NCI-H2171 (cell line): ENCODE data around the gene DDX39B.

Experiments used
- DNase-seq: peaks from one replicate; lab custom pipeline; 2025; lab: John Stamatoyannopoulos, UW

DDX39B gene

DNA sequence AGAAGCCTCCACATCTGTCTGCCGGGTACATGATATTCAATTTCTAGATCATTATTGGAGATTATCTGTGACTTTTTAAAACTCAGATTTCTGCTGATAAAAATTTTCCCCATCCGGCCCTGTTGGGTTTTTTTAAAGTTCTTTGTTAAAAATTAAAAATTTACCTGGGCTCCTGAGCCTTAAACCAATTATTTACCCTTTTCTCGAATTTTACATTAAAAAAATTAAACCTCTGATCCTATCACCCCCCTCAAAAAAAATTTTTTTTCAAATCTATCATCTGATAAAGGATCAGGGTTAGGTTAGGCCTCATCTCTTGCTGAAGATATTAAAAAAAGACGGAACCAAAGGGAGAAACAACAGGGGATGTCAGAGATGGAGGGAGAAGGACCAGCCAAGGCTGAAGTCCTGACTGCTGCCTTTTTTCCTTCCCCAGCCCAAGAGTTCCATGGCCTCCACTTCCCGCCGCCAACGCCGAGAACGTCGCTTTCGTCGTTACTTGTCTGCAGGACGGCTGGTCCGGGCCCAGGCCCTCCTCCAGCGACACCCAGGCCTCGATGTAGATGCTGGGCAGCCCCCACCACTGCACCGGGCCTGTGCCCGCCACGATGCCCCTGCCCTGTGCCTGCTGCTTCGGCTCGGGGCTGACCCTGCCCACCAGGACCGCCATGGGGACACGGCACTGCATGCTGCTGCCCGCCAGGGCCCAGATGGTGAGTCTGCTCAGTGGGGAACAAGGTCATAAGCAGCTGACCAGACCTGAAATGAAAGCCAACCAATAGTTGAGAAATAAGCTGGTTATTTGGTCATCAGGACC, 6.1 kb upstream of the DDX39B start:
- DNase-seq, result no peak

DNA sequence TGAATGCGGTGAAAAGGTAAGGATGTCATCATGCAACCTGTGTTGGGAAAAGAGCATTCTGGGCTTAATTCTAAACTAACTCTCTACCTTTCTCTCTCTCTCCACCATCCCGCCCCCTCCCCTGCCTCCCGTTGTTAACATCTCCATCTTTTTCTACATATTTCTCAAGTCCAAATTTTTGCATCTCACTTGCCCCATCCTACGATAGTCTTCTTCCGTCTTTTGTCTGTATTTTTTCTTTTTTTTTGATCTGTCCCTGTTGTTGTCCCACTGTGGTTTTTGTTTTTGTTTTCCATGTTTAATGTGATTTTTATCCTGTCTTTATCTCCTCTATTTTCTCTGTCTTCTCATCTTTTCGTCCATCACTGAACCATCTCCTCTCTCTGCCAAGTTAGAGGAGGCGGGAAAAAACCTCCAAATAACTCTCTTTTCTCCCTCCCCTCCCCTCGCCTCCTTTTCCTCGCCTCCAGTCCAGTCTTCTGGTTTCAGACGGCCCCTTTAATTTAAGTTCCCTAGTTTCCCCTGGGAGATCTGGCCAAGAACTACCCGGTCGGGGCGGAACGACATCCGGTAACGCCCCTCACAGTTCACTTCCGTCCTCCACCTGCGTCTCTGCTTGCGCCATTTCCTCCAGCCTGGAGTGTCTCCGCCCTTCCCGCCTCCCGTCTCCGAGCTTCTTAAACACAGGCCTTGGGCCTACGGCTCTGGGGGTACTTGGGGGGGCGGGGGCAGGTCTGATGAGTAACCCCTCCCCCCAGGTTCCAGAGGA, 5.3 kb upstream of the DDX39B start, which contains the start of gene NFKBIL1:
Gene NFKBIL1, plus strand, starts transcription at position 651 of the 769 bp plus-strand sequence. Its CDS starts 87 bp downstream, at position 738.
- DNase-seq, result peak; percentile 98

DNA sequence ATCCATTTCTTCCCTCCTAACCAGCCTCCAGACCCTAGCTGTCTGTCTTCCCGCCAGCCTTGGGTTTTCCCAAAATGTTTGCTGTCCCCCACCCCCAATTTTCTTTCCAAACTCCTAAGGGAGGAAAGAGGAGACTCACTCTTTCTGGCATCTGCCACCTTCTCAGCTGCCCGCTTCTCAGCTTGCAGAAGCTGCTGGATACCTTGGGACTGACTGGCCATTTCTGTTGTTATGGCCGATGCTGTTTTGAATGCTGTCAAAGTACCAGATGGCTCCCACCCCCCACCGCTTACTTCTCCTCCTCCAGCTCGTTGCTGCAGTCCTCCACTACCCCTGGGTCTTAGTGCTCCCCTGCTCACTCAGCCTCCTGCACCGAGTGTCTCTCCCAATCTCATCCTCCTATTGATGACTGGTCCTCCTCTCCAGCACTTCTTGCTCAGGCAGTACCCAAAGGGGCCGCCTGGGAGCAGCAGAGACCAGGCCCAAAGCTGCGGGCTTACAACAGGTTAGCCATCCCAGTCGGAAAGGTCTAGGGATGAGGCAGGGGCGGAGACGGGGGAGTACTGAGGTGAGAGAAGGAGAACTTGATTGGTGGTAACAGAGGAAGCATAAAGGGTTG, 4.6 kb upstream of the DDX39B start, which contains the start of gene ATP6V1G2:
Gene ATP6V1G2, minus strand, starts transcription at position 270 of the 619 bp plus-strand sequence. Its CDS starts 49 bp downstream, at position 221.
- DNase-seq, result peak; percentile 92

DNA sequence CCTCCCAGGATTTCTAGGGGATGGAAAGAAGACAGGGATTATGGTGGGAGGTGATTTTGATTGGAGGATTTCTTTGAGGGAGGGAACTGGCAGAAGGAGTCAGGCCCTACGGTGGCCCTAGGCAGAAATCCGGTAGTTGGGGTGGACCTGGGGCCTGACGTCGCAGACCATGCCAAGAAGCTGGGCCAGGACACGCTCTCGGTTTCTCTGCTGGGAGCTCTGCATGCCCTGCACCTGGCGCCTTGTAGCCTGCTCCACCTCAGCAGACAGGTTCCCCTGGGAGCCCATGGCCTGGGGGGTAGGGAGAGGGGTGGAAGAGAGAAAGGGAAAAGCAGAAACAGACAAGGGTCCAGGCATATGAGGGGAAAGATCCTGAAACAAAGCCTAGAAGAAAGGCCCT, 3.5 kb upstream of the DDX39B start:
- DNase-seq, result no peak

DNA sequence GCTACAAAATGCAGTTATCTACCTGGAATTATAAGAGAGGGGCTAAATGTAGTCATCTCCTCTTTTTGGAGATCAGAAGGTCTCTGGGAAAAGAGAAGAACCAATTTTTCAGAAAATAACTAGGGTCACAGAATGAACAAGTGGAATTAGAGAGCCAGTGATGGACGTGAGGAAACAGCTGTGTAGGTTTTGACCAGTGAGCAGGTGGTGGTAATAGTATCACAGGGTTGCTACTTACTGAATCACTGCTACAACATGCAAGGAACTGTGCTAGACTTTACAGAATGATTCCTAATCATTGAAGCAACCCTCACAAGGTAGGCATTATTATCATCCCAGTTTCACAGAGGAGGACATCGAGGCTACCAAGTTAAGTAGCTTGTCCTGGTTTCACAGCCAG, 2.9 kb upstream of the DDX39B start:
- no peak for DNase-seq

DNA sequence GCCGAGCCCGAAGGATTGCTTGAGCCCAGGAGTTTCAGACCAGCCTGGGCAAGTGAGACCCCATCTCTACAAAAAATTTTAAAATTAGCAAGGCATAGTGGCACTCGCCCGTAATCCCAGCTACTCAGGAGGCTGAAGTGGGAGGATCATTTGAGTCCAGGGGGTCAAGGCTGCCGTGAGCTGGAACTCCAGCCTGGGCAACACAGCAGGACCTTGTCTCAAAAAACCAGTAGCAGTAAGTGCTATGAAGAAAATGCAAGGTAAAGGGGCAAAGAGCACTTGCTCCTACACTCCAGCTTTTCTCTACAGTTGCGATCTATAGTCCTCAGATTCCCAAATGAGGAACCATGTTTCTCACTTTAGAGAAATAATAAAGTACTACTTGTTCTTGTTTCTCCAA, 1.8 kb upstream of the DDX39B start:
- DNase-seq, result no peak

DNA sequence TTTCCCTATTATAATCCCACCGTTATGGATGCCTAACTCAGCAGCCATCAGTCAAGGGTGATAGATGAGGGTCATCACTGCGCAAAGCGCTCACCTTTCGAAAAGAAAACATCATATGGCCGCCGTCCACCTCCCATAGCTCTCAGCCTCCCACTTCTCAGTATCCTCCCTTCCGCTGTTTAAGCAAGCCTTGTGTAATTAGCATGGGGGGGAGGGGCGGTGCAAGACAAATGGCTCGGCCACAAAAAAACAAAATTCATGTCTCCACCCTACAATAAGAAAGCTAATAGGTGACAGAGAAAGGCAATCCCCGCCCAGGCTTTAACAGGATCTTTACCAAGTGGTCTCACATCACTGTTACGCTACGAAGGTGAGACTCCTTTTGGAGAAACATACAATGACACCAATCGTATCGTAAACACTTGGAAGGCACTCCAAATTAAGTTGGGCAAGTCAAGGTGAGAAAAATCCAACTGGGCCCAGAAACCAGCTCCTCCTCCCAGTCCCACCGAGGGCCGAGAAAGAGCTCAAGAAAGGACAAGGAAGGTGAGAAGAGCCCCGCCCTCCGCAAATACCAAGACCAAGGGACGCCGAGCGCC, 645 bp downstream of the DDX39B start:
- no peak for DNase-seq

DNA sequence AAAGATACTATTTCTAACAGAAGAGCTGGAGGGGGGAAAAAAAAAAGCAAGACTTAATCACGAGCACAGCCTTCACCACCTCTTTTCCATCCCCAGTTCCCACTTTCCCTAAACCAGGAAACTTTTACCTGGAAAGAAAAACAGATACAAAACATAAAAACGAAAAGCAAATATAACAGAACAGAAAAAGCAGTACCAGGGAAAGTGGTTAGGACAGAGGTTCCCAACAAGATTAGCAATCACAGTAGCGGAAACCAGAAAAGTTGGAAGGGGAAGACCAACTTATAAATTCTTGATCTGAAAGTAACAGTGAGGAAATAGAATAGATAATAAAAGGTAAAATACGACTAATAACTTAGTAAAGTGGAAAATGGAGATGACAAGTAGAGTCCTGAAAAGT, 1.2 kb downstream of the DDX39B start:
- DNase-seq, result no peak

DNA sequence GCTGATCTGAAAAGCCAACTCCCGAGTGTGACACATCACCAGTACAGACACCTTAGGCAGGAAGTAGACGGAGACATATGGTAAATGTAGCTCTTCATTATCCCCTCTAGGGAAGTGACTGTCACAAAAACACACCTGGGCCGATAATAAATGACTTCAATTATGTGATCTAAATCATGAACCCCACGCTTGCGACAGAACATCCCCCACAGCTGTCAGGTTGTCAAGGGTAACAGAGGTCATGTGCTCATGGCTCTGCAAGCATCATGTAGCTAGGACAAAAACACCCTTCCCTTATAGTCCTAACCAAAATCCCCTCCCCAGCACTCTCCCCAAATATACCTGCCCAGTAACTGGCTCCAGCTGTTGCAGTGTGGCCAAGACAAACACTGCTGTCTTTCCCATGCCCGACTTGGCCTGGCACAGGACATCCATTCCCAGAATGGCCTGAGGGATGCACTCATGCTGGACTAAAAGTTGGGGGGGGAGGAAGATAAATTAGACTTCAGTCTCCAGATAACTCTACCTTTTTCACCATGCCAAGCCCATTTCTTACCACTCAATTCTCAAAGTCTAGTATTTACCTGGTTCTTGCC, 2.9 kb downstream of the DDX39B start:
- DNase-seq, result no peak

DNA sequence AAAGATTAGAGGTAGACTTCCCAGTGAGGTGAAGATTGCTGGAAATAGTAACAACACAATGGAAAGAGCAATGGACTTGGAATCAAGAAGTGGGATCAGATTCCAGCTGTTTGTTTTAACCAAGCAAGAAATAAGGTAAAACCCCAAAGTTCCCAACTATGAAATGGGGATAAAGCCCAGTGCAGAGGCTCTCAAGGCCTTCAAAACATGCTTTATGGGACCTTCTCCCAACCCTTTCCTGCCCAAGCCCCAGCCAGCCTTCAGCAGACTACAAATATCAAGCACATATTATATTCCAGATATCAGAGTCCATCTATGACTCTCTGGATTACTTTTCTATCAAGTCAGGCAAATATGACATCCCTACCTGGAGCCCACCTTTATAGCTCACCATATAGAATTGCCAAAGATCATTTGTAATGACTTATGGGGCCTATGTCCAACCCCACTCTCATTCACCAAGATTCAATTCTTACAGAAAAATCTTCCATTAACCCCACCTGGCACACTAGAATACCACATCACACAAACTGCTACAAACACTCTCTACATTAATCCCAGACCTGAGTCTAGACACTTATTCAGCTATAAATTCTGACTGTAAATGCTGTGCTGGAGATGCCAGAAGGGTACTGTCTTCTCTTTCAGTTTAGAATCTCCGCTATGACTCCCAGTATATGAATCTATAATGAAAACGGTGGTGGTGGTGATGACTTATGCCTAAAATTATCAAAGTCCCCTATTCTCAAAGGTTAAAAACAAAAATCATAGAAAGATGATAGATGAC, 6.1 kb downstream of the DDX39B start:
- DNase-seq, result no peak

DNA sequence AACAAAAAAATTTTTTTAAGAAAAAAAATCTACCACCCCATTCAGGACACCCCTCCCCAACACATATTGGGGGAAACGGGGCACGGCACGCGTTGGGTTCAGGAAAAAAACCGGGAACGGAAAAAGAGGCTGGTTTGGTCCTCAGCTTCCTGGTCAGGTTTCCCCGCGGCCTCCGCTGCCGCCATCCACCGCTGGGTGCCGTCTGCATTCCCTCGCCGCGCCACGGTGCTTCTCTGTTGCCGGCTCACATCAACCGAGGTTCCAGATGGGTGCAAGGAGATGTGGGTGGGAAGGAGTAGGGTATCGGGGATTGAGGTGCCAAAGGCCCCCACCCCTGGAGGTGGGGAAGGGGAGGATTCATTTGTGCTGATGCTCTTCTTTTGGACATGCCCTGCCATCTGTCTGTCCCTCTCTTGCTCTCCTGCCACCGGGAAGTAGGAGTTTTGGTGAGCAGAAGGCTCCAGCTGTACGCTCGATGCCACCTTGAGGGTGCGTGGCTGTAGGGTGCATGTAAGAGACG, 7.2 kb downstream of the DDX39B start:
- DNase-seq, result no peak

DNA sequence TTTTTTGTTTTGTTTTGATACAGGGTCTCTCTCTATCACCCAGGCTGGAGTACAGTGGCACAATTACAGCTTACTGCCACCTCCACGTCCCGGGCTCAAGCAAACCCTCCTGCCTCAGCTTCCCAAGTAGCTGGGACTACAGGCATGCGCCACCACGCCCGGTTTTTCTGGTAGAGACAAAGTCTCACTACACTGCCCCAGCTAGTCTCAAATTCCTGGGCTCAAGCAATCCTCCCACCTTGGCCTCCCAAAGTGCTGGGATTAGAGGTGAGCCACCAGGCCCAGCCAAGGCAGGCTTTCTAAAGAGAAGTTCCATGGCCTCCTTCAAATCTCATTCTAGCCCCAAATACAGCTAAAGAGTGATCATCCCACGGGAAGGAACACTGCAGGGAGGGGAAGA, 7.8 kb downstream of the DDX39B start:
- DNase-seq, result no peak

DNA sequence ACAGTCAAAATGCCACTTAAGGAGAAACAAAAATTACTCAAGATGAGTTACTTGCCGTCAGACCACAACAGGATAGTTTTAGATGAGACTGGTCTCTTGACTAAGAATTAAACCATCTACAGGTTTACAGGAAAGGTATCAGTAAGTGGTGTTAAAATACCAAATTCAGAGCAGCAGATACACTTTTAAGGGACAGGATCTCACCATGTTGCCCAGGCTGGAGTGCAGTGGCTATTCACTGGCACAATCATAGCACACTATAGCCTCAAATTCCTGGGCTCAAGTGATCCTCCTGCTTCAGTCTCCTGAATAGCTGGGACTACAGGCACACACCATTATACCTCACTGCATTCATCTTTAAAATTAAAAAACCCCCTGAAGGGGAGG, 8.4 kb downstream of the DDX39B start:
- no peak for DNase-seq

DNA sequence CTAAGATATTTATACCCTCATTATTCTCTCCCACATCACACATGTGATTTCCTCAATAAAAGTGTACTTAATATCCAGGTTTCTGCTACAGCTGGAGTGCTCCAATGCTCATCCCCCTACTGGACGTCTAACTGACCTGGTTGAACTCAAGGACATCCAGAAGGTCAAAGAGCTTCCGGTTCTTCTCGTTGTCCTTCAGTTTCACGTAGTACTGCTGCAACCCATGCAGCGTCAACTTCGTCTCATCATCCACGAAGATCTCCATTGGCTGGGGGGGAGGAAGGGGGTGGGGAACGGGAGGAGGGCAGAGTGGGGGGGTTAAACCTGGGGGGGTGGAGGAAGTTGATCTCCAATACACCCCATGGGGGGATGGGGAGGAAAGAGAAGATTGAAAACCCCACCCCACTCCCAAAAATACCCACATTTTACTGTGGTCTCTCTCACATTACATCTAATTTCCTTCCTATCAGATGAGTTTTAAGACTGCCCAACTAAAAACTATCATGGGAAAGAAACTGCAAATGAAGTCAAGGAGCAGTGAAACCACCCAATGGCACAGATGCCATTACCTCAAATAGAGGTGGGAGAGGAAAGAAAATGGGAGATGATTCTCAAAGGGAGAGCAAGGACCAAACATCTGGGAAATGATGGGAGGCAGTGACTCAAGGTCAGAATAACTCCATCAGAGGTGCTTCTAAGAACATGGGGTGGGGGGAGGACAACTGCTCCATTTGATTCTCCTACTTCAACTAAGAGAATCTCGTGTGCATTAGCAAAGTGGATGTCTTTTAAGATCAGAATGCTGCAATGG, 9.0 kb downstream of the DDX39B start:
- DNase-seq, result no peak

DNA sequence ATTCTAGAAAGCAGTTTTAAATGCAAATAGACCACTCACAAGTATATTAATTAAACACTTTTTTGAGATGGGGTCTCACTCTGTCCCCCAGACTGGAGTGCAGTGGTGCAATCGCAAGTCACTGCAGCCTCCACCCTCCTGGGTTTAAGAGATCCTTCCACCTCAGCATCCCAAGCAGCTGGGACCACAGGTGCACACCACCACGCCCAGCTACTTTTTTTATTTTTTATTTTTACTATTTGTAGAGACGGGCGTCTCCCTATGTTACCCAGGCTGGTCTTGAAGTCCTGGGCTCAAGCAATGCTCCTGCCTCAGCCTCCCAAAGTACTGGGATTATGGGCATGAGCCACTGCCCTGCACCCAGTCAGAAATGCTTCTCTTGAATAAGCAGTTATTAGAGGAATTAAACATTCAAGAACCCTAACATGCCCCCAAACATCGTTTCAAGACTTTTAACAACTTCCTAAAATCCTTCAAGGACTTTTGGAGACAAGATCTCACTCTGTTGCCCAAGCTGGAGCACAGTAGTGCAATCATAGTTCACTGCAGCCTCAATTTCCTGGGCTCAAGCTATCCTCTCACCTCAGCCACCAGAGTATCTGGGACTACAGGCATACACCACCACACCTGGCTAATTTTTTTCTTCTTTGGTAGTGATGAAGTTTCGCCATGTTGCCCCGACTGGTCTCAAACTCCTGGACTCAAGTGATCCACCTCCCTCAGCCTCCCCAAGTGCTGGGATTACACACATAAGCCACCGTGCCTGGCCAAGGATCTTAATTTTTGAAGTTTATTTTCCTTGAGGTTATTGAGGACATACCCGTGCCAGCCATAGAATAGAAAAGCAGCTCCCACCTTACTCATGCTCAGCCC, 9.8 kb downstream of the DDX39B start:
- DNase-seq, result no peak

DNA sequence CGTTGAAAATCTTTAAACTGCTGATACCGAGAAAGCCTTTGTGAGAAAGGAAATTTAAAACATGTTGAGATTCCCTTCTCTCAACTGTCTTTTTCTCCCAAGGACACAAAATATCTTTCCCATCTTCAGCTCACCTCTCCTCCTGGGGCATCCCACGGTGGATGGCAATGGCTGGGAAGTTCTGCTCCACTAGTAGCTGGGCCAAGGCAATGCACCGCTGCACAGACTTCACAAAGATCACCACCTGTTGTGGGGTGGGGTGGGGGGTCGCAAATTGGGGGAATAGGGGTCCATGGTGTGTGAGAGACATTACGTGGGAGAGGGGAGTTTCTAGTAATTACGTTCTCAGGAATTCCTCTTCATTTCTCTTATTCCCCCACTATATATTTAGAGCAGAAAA, 10.6 kb downstream of the DDX39B start:
- DNase-seq, result no peak

DNA sequence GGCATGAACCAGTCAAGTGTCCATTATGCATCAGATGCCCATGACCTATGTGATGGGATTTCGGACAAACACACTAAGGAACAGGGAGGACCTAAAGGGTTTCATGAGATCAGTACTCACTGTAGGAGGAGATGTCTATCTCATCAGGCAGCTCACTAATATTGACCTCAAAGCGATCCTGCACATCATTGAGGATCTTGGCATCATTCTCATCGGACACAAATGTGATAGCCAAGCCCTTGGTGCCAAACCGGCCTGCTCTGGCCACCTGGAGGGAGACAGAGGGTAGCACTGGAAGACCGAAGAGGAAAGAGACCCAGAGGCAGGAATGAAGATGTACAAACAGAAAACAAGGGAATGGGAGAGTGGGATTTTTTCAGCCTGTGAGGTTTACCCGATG, 11.1 kb downstream of the DDX39B start:
- no peak for DNase-seq

DNA sequence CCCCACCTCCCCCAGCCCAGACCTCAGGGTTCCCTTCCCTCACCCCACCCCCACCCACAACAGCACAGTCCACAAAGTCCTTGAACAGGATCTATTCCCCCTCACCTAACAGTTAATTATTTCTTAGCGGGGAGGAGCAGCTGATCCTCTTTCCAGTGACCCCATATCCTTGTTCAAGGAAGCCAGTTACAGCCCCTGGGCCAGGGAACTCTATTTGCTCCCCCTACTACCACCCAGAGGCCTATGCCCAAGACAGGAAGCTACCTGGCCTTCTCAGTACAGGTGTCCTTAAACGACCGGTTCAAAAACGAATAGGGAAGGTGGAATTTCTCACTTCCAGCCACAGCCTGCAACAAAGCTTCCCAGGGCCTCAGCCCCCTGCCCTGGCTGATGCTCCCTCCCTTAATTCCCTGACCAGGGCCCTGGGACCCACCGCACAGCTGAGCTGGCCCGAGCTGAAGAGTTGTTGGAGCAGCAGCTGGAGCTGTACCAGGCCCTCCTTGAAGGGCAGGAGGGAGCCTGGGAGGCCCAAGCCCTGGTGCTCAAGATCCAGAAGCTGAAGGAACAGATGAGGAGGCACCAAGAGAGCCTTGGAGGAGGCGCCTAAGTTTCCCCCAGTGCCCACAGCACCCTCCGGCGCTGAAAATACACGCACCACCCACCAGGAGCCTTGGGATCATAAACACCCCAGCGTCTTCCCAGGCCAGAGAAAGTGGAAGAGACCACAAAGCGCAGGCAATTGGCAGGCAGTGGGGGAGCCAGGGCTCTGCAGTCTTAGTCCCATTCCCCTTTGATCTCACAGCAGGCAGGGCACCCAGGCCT, 12.3 kb downstream of the DDX39B start:
- no peak for DNase-seq
